DOHH2 (cell line): ENCODE data around the gene PAMR1.

Experiments used
- H3F3A ChIP-seq: fragments of 200-600 bp; sonication (generic), shearing (Covaris generic); 2 replicates; pipeline ENCODE4 v1.6.0; 2016; ENCODE audit warnings: antibody characterized with exemption, mild to moderate bottlenecking; ENCODE audit not compliant: control insufficient read depth, insufficient read depth
- H3K27ac ChIP-seq: fragments of 200-600 bp; sonication (generic); 2 replicates; pipeline ENCODE4 v1.5.1; 2014; ENCODE audit warnings: low read depth, mild to moderate bottlenecking, low read length, moderate library complexity
- H3K27me3 ChIP-seq: fragments of 200-600 bp; sonication (generic); 2 replicates; pipeline ENCODE4 v1.6.1; 2014; ENCODE audit warnings: mild to moderate bottlenecking, low read length, mixed read lengths; ENCODE audit not compliant: control insufficient read depth
- H3K36me3 ChIP-seq: fragments of 200-600 bp; sonication (generic); 2 replicates; pipeline ENCODE4 v1.6.1; 2014; ENCODE audit warnings: mild to moderate bottlenecking, low read length, moderate library complexity, mixed read lengths; ENCODE audit not compliant: control insufficient read depth
- H3K4me1 ChIP-seq: fragments of 200-600 bp; sonication (generic); 2 replicates; pipeline ENCODE4 v1.6.1; 2014; ENCODE audit warnings: mild to moderate bottlenecking, low read length, mixed read lengths; ENCODE audit not compliant: control insufficient read depth
- H3K4me2 ChIP-seq: fragments of 200-600 bp; sonication (generic); 2 replicates; pipeline ENCODE4 v1.6.0; 2014; ENCODE audit warnings: mild to moderate bottlenecking, low read length, moderate library complexity
- H3K4me3 ChIP-seq: fragments of 200-600 bp; sonication (generic); 2 replicates; pipeline ENCODE4 v1.5.1; 2014; ENCODE audit warnings: mild to moderate bottlenecking, low read length, mixed read lengths
- H3K79me2 ChIP-seq: fragments of 200-600 bp; sonication (generic); 2 replicates; pipeline ENCODE4 v1.6.1; 2014; ENCODE audit warnings: mild to moderate bottlenecking, low read length, mixed read lengths; ENCODE audit not compliant: control insufficient read depth
- H3K9me2 ChIP-seq: fragments of 200-600 bp; sonication (generic); replicated peaks from 2 replicates; pipeline ENCODE4 v1.6.1; 2014; ENCODE audit warnings: mild to moderate bottlenecking, low read length, mixed read lengths; ENCODE audit not compliant: control insufficient read depth
- H3K9me3 ChIP-seq: fragments of 200-600 bp; sonication (generic); 2 replicates; pipeline ENCODE4 v1.6.1; 2014; ENCODE audit warnings: antibody characterized with exemption, low read length, mixed read lengths; ENCODE audit not compliant: control insufficient read depth, insufficient read depth
- H4K20me1 ChIP-seq: fragments of 200-600 bp; sonication (generic); 2 replicates; pipeline ENCODE4 v1.6.0; 2014; ENCODE audit warnings: low read depth, mild to moderate bottlenecking, antibody characterized with exemption, low read length, moderate library complexity; ENCODE audit not compliant: control insufficient read depth, insufficient read depth
- CTCF ChIP-seq: fragments of 200-600 bp; sonication (generic); IDR thresholded peaks from one replicate; pipeline ENCODE4 v1.5.1; 2014; ENCODE audit warnings: antibody characterized with exemption, mild to moderate bottlenecking, low read depth, low read length; ENCODE audit not compliant: poor library complexity, severe bottlenecking
- EZH2phosphoT487 ChIP-seq: fragments of 200-600 bp; sonication (generic); IDR thresholded peaks from 2 replicates; pipeline ENCODE4 v1.6.1; 2017; ENCODE audit warnings: borderline replicate concordance, mild to moderate bottlenecking, antibody characterized with exemption, low read length, moderate library complexity, mixed read lengths

Gene PAMR1

GRCh38 chr11:35525501-35526175, at the start of gene PAMR1:
Gene PAMR1, minus strand, starts transcription at chr11:35525616. Its CDS starts 31 bp downstream, at chr11:35525585.
- Histone ChIP-seq H4K20me1 (no peaks in the 10 kb centered on the region), H3K9me2 (no peaks in the 10 kb centered on the region), H3K4me1 (no peaks in the 10 kb centered on the region), H3F3A (no peaks in the 10 kb centered on the region), H3K36me3 (no peaks in the 10 kb centered on the region), H3K9me3 (no peaks in the 10 kb centered on the region), H3K79me2 (no peaks in the 10 kb centered on the region), H3K4me2 (no peak within 1 kb of the TSS), H3K4me3 (no peak within 1 kb of the TSS), H3K27me3 (no peaks in the 10 kb centered on the region), H3K27ac (no peak within 1 kb of the TSS)
- TF ChIP-seq EZH2phosphoT487, result no peak
- TF ChIP-seq CTCF, result no peak

- Histone ChIP-seq H3K79me2 (no peaks in the 10 kb centered on the region), H3K27ac (no peak overlapping the region)
Observed at GRCh38 chr11:35571696-35572095, 46.3 kb upstream of the PAMR1 start.

GRCh38 chr11:35567737-35568465, 42.5 kb upstream of the PAMR1 start:
- no peaks in the 10 kb centered on the region for H3K79me2 ChIP-seq
- no peaks in the 10 kb centered on the region for H3K36me3 ChIP-seq
- no peaks in the 10 kb centered on the region for H4K20me1 ChIP-seq
- TF ChIP-seq CTCF (no peak), EZH2phosphoT487 (no peak)
- no peaks in the 10 kb centered on the region for H3K9me2 ChIP-seq
- H3K4me2 ChIP-seq, result no peak overlapping the region
- H3F3A ChIP-seq, result no peaks in the 10 kb centered on the region
- H3K9me3 ChIP-seq, result no peaks in the 10 kb centered on the region
- H3K4me3 ChIP-seq, result no peak overlapping the region
- no peaks in the 10 kb centered on the region for H3K27me3 ChIP-seq
- no peaks in the 10 kb centered on the region for H3K4me1 ChIP-seq
- H3K27ac ChIP-seq, result no peak overlapping the region

More at GRCh38 chr11:35571696-35572095, 46.3 kb upstream of the PAMR1 start:
- H3K27me3 ChIP-seq, result no peaks in the 10 kb centered on the region
- H3K9me2 ChIP-seq, result no peaks in the 10 kb centered on the region
- H3K4me1 ChIP-seq, result no peaks in the 10 kb centered on the region
- H4K20me1 ChIP-seq, result no peaks in the 10 kb centered on the region
- H3K36me3 ChIP-seq, result no peaks in the 10 kb centered on the region
- no peaks in the 10 kb centered on the region for H3K9me3 ChIP-seq
- no peak overlapping the region for H3K4me3 ChIP-seq
- no peaks in the 10 kb centered on the region for H3F3A ChIP-seq
- no peak overlapping the region for H3K4me2 ChIP-seq
- TF ChIP-seq EZH2phosphoT487 (no peak), CTCF (no peak)
